ENCODE data around the gene RFX4. TPM values are rescaled to one million over a fixed set of nuclear protein-coding genes. Genes with fewer than 3 reads are reported as not detected.
"Not testable (repeated sequence)": the region's sequence is repeated elsewhere in the genome, so short reads cannot be mapped to it uniquely, and the experiment has no call there.

Gene RFX4
- total RNA-seq, 1 donor from 2014 or later = not detected

DNA sequence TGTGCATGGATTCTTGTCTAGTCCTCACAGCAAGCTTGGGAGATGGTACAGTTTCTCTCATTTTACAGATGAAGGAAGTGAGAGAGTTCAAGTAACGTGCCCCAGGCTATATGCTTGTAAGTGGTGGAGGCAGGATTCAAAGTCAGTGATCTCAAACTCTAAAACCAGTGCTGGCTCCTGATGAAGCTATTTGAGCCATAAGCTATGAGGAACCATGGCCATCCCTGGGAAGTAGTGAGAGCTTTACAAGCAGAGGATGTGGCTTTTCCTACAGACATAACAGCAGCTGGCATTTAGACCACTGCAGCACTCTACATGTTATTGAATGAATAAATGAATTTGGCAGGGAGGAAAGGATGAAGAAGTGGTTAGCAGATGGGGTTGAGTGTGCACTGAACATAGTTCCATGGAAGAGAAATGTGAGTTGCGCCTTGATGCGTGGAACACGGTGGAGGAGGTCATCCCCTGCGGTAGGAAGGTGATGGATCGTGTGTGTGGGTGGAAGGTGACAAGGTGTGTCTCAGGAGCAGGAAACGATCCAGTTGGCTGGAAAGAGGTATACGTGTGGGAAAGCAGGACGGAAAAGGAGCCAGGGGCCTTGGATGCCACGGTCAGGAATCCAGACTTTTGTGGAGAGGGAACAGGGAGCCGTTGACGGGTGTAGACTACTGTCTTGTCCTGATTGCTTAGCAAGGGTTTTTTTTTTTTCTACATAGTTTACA is 65.2 kb downstream of the RFX4 start:
- no peak for DNase-seq

- no peak for DNase-seq
Measured at GRCh38 chr12:106648736-106649135, 65.9 kb downstream of the RFX4 start.

DNA sequence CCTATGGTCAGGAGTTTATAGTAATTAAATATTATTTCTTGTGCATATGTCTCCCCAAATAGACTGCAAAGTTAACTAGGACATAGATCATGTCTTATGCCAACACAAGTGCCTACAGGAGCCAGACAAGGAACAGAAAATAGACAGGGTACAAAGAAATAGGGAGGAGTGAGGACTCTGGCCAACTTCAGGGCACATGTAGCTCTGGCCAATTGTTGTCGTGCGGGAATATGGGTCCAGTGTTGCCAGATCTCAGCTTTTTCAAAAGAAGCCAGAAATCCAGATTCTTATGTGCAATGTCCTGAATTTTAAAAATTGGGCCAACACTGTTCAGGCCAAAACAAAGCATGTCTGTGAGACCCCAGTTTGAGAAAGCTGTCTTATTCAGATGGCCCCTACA is 68.7 kb downstream of the RFX4 start:
- DNase-seq = no peak

GRCh38 chr12:106652510-106653015 is 69.8 kb downstream of the RFX4 start:
- no peak for DNase-seq

GRCh38 chr12:106655577-106655976 is 72.8 kb downstream of the RFX4 start:
- DNase-seq = no peak

DNA sequence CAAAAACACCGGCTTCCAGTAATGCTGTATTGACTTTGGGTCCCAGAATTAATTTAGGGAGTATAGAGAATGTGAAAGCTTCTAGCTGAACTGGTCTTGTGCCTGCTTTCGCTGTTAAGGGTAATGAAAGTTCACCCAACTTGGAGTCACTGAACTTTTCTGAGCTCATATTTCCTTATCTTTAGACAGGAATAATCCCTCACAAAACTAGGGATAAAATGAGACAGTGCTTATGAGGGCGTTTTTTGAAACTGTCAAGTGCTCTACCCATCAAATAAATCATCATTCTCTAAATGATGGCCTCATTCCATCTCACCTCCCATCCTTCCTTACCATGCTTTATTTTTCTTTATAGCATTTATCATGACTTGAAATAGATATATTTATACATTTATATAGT is 74.7 kb downstream of the RFX4 start:
- no peak for DNase-seq

DNA sequence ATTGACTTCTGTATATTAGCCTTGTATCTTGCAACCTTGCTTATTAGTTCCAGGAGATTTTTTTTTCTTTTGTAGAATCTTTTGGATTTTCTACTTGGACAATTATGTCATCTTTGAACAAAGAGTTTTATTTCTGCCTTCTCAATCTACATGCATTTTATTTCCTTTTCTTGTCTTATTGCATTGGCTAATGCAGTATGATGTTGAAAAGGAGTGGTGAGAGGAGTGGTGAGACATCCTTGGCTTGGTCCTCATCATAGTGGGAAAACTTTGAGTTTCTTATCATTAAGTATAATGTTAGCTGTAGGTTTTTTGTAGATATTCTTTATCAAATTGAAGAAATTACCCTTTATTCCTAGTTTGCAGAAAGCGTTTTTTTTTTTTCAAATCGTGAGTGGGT is 80.6 kb downstream of the RFX4 start:
- no peak for DNase-seq

DNA sequence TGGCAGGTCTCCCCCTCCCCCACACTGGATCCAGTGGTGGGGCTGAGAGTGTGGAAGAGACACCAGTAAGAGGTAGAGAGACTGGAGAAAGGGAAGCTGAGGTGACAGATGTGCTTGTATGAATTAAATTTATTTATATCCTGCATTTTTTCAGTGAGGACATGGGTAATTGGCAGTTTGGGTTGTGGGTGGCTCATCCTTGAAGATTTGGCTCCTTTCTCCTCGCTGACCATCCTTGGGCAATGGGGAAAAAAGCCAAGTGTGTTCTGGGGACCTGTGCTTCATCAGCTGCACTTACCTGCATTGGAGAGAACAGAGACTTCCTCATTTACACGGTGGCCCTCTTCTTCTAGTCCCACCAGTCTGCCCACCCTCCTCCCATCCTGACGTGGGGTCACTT is 86.4 kb downstream of the RFX4 start:
- no peak for DNase-seq

- DNase-seq = no peak
Measured at GRCh38 chr12:106670131-106670530, 87.3 kb downstream of the RFX4 start.

- no peak for DNase-seq
Measured at GRCh38 chr12:106671840-106672239, 89.0 kb downstream of the RFX4 start.

DNA sequence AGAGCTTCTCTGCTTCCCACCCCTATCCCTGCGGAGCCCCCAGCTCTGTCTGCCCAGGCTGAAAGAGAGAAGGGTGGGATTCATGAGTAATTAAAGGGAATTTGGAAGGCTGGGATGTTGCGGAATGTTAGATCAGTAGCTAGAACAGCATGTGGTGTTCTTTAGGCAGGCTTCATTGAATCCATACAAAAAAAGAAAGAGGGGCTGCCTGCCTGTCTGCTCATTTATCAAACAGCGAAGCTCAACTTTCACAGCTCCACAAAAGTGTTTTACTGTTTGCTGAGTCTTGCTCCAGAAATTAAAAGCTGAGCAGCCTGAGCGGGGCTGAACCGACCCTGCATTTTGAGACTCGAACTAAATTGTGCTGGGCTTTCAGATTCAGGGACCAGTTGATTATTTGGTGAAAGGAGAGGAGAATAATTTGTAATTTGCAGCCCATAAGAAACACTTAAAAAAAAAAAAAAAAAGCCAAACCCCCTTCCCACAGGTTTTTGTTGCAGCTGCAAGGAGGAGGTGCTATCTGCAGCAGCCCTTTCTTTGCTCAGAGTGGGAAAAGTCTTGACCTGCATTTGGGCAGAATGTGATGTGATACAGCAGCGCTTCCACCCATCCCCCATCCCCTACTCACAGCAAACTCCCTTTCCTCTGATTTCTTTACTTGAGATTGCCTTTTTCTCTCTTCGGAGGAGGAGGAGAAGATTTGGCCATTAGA is 89.7 kb downstream of the RFX4 start:
- no peak for DNase-seq

- no peak for DNase-seq
Measured at GRCh38 chr12:106673141-106673540, 90.3 kb downstream of the RFX4 start.

- DNase-seq = no peak
Measured at GRCh38 chr12:106675651-106676435, 93.0 kb downstream of the RFX4 start.

DNA sequence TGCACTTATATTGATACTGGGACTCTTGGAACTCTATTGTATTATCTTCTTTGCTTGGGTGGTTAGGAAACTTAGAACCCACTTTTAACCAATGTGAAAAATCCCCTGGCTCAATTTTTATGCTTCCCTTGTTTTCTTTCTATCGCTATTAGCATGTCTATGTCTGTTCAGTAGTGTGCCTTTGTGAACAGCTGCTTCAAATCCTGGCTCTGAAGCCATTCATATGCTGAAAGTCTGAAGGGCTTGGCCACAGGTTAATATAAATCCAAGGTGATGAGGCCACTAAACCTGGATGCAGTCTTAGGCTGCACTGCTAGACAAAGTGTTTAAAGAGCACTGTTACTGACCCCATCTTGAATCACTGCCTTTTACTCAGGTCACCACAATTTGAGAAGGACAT is 96.8 kb downstream of the RFX4 start:
- DNase-seq = no peak

- no peak for DNase-seq
Measured at GRCh38 chr12:106680280-106680679, 97.5 kb downstream of the RFX4 start.

DNA sequence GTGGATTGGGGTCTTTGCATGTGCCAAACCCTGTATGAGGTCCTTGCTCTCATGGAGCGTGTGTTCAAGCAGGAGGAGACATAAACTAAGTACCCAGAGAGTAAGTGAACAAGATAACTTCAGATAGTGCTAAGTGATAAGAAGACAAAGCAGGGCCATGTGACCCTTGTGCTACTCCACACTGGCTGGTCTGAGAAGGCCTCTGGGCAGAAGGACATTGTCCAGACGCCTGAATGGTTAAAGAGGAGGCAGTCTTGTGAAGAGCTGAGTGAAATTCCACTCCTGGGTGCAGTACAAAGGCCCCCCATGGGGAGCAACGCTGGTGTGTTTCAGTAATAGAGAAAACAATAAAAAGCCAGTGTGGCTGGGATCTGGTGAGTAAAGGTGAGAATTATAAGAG is 98.4 kb downstream of the RFX4 start:
- no peak for DNase-seq

- peak; percentile 50 for DNase-seq
Measured at GRCh38 chr12:106682594-106683234, 99.9 kb downstream of the RFX4 start.

- no peak for DNase-seq
Measured at GRCh38 chr12:106684497-106684896, 101.7 kb downstream of the RFX4 start.

GRCh38 chr12:106685381-106685780 is 102.6 kb downstream of the RFX4 start:
- DNase-seq = no peak

DNA sequence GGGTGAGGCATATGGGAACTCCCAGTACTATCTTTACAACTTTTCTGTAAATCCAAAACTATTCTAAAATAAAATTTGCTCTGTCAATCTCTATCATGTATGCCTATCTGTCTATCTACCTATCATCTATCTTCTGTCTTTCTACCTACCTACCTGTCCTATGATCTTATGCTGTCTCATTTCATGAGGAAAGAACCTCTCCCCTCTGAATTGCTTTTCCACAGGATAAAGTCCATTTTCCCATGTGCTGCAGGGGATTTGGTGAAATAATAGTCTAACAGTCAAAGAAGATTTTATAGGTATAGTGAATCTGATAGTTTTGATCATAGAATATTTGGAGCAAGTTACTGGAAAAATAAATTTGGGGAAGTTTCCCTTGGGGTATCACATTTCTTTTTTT is 104.9 kb downstream of the RFX4 start:
- DNase-seq = no peak

DNA sequence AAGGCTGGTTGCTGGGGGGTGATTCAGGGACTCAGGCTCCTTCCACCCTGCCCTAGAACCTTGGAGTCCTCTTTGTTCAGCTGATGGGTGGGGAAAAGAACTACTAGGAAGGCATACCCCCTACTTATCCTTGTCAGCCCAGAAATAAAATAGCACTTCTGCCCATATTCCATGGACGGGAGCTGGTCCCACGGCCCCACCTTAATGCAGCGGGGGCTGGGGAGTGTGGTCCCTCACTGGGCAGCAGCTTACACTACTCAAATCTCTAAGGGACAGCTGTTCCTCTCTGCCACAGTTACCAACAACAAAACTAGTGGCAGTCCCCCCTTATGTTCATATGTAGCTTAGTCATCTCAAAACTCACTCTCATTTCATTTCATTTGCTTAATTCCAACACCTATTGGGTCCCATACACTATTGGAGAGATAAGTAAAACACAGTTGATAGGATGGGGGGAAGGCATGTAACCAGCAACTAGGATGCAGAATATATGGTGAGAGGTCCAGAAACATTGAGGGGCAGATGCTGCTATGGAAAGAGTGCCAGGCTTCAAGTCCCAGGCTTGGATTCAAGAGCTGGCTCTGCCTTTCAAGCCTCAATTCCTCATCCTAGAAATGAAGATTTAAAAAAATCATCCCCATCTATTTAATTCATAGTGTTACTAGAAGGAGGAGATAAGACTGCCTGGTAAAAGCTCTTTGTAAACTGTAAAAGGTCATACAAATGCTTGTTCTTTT is 107.9 kb downstream of the RFX4 start:
- no peak for DNase-seq

DNA sequence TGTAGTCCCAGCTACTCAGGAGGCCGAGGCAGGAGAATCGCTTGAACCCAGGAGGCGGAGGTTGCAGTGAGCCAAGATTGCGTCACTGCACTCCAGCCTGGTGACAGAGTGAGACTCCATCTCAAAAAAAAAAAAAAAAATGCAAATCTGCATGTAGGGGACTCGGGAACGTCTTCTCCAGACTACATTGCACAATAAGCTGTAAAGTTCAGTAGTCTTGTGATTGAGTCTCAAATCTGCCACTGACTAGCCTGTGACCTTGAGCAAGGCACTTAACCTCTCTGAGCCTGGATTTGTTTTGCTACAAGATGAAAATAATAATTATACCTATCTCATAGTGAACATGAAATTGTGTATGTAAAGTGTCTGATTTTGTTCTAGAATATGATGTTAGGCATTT is 109.2 kb downstream of the RFX4 start:
- DNase-seq = not testable (repeated sequence)

Measured in dermis blood vessel endothelial cell (primary cell).